Chondrocyte (in vitro differentiated cells): ENCODE data around the gene PML. TPM values are rescaled to one million over a fixed set of nuclear protein-coding genes. Genes with fewer than 3 reads are reported as not detected.

Source experiments
- DNase-seq: peaks from one replicate; pipeline ENCODE4 v3.0.0; 2021; ENCODE audit warnings: mixed read lengths, low spot score
- H3K27ac Mint-ChIP-seq: one replicate; pipeline ENCODE4 v1.8.0; 2021; ENCODE audit warnings: mild to moderate bottlenecking, moderate library complexity, mixed read lengths; ENCODE audit not compliant: unreplicated experiment
- H3K27me3 Mint-ChIP-seq: 2 replicates; pipeline ENCODE4 v1.8.0; 2021; ENCODE audit warnings: low read depth, mixed read lengths
- H3K36me3 Mint-ChIP-seq: 2 replicates; pipeline ENCODE4 v1.8.0; 2021; ENCODE audit warnings: low read depth, mixed read lengths
- H3K4me1 Mint-ChIP-seq: 2 replicates; pipeline ENCODE4 v1.8.0; 2021; ENCODE audit warnings: low read depth, mild to moderate bottlenecking, mixed read lengths
- H3K4me3 Mint-ChIP-seq: one replicate; pipeline ENCODE4 v1.8.0; 2021; ENCODE audit warnings: mild to moderate bottlenecking, moderate library complexity, mixed read lengths; ENCODE audit not compliant: unreplicated experiment
- H3K9me3 Mint-ChIP-seq: 2 replicates; pipeline ENCODE4 v1.8.0; 2021; ENCODE audit warnings: low read depth, mixed read lengths
- long read RNA-seq: library from polyadenylated mRNA; stranded (forward); transcript quantifications from one replicate; pipeline ENCODE4 v2.0.0, GENCODE V29; 2021
- total RNA-seq: library from RNA; stranded (reverse); gene quantifications from 3 replicates; pipeline ENCODE4 v1.2.1, GENCODE V29; 2021
- TF ChIP-seq, protein P1 (sequence below): fragments of 200-600 bp; sonication (generic); IDR thresholded peaks from 2 replicates; pipeline ENCODE4 v1.5.0; 2021; ENCODE audit warnings: antibody characterized with exemption, mild to moderate bottlenecking, moderate library complexity

PML gene
- total RNA-seq: 38.8 to 44.3 TPM (median 40.0 TPM) in 3 replicates
- long read RNA-seq, full-length matches to known transcripts: 32 of 51 reads
- long read RNA-seq, partial matches to known transcripts: 5 of 51 reads
- long read RNA-seq, other reads (novel, unspliced or antisense): 14 of 51 reads

- H3K4me1 Mint-ChIP-seq: peaks cover 75% of the 10 kb centered on the region
- DNase-seq: peak; percentile 98
- H3K36me3 Mint-ChIP-seq: peaks cover 2% of the 10 kb centered on the region
- H3K9me3 Mint-ChIP-seq: no peaks in the 10 kb centered on the region
- H3K27me3 Mint-ChIP-seq: no peaks in the 10 kb centered on the region
- TF ChIP-seq, protein P1, sequence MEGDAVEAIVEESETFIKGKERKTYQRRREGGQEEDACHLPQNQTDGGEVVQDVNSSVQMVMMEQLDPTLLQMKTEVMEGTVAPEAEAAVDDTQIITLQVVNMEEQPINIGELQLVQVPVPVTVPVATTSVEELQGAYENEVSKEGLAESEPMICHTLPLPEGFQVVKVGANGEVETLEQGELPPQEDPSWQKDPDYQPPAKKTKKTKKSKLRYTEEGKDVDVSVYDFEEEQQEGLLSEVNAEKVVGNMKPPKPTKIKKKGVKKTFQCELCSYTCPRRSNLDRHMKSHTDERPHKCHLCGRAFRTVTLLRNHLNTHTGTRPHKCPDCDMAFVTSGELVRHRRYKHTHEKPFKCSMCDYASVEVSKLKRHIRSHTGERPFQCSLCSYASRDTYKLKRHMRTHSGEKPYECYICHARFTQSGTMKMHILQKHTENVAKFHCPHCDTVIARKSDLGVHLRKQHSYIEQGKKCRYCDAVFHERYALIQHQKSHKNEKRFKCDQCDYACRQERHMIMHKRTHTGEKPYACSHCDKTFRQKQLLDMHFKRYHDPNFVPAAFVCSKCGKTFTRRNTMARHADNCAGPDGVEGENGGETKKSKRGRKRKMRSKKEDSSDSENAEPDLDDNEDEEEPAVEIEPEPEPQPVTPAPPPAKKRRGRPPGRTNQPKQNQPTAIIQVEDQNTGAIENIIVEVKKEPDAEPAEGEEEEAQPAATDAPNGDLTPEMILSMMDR: no peak
- peak within 1 kb of the TSS; percentile 98 for H3K27ac Mint-ChIP-seq
- H3K4me3 Mint-ChIP-seq: peak within 1 kb of the TSS; percentile 85
These were observed at the start of gene PML for GRCh38 chr15:73994413-73994883. TSS of gene PML (plus strand) at chr15:73994716. CDS start at chr15:73994813, 97 bp downstream.

DNA sequence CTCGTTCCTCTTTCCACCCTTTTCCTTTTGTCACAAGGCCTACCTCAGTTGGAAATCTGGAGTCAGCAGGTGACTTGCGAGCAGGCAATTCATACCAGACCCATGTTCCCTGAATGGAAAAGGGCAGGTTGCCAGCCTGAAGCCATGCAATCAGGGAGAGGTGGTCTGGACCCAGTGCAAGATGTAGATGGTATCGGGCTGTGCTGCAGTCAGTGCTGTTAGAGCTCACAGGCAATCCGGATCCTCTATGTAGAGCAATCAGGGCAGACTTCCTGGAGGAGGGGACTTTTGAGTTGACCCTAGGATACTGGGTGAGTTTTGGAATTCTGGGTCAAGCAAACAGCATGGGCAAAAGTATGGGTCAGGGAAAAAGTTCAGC is 49.4 kb upstream of the PML start:
- no peaks in the 10 kb centered on the region for H3K9me3 Mint-ChIP-seq
- TF ChIP-seq, protein P1: no peak
- H3K36me3 Mint-ChIP-seq: peaks cover 37% of the 10 kb centered on the region
- peaks cover 67% of the 10 kb centered on the region for H3K4me1 Mint-ChIP-seq
- H3K4me3 Mint-ChIP-seq: no peak overlapping the region
- no peak for DNase-seq
- H3K27me3 Mint-ChIP-seq: no peaks in the 10 kb centered on the region
- H3K27ac Mint-ChIP-seq: peak overlapping the region; percentile 90

DNA sequence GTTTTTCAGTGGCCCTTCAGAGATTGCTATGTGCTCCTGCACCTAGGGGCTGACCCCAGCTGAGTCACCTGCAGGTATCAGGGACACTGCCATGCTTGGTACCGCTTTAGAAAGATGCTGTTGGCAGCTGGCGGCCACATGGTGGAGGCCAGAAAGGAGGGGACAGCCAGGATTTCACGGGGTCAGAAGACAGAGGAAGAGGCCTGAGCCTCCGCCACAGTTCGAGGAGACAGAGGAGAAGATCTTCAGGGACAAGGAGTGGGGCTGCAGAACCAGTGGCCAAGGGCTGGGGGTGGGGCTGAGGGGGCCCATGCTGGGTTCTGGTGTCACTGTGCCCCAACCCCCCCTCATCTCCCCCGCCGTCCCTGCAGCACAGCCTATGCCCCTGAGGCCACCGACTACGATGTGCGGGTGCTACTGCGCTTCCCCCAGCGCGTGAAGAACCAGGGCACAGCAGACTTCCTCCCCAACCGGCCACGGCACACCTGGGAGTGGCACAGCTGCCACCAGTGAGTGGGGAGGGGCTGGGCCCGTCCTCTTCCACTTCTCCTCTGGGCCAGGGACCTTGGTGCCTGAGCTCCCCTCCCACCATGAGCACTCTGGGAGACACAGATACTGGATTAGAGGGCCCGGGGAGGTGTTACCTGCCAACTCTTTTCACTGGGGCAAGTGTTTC is 48.3 kb upstream of the PML start:
- no peak overlapping the region for H3K4me3 Mint-ChIP-seq
- peaks cover 67% of the 10 kb centered on the region for H3K4me1 Mint-ChIP-seq
- DNase-seq: peak; percentile 64
- TF ChIP-seq, protein P1: no peak
- peaks cover 41% of the 10 kb centered on the region for H3K36me3 Mint-ChIP-seq
- no peak overlapping the region for H3K27ac Mint-ChIP-seq
- no peaks in the 10 kb centered on the region for H3K9me3 Mint-ChIP-seq
- H3K27me3 Mint-ChIP-seq: no peaks in the 10 kb centered on the region

DNA sequence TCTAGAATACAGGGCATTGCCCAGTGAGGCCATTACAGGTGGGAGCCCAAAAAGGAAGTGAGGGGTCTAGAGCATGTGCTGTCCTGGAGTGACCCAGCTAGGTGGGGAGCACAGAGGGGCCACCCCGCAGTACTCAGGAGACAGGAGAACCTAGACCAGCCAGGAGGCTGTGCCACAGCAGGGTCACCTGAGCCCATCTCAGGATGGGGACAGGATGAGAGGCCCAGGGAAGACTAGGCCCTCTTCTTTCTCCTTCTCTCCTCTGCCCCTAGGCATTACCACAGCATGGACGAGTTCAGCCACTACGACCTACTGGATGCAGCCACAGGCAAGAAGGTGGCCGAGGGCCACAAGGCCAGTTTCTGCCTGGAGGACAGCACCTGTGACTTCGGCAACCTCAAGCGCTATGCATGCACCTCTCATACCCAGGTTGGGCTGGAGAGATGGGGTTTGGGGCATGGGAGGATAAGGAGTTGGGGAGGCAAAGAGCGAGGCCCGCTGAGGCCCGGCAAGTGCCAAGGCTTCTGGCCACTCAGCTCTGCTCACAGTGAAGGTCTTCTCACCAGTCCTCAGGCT is 47.6 kb upstream of the PML start:
- Mint-ChIP-seq H3K4me1 (peaks cover 67% of the 10 kb centered on the region), H3K27me3 (no peaks in the 10 kb centered on the region)
- peak; percentile 60 for DNase-seq

DNA sequence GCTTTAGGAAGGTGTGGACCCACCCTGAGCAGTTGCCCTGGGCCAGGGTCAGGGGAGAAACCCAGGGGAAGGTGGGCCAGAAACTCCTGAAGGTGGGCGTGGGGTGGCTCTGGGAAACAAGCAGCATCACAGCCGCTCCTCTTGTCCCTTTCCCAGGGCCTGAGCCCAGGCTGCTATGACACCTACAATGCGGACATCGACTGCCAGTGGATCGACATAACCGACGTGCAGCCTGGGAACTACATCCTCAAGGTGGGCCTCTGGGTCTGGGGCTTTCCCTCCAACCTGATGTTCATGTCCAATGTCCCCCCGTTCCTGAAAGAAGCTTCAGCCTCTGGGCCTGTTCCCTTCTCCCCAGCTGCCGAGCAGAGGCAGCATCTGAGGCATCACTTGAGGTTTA is 46.9 kb upstream of the PML start:
- TF ChIP-seq, protein P1: no peak
- H3K36me3 Mint-ChIP-seq: peaks cover 45% of the 10 kb centered on the region
- H3K9me3 Mint-ChIP-seq: no peaks in the 10 kb centered on the region
- DNase-seq: peak; percentile 62
- H3K27me3 Mint-ChIP-seq: no peaks in the 10 kb centered on the region
- H3K27ac Mint-ChIP-seq: peak overlapping the region; percentile 22
- peaks cover 67% of the 10 kb centered on the region for H3K4me1 Mint-ChIP-seq
- H3K4me3 Mint-ChIP-seq: no peak overlapping the region

More for the DNA sequence above, 47.6 kb upstream of the PML start:
- TF ChIP-seq, protein P1: no peak
- Mint-ChIP-seq H3K9me3 (no peaks in the 10 kb centered on the region), H3K4me3 (no peak overlapping the region), H3K27ac (no peak overlapping the region), H3K36me3 (peaks cover 42% of the 10 kb centered on the region)
